WTC11 (cell line): ENCODE results near the gene WNT5A. TPM values are rescaled to one million over a fixed set of nuclear protein-coding genes. Genes with fewer than 3 reads are reported as not detected.

Experiments used
- ATAC-seq: fragments of 200-7000 bp; cut with Tn5 transposase; 2 replicates; pipeline ENCODE4 v1.10.0; 2021; ENCODE audit warnings: mild to moderate bottlenecking, moderate library complexity
- CTCF ChIA-PET: fragments of 300-600 bp; sonication (Branson Sonifier 250); formaldehyde crosslinking; loops from one replicate; lab custom pipeline; 2021; ENCODE audit warnings: antibody characterized with exemption; lab: Charles Lee
- POLR2A ChIA-PET: fragments of 350-600 bp; sonication (Branson Sonifier 250); formaldehyde crosslinking; loops from one replicate; lab custom pipeline; 2021; ENCODE audit warnings: antibody characterized with exemption; lab: Charles Lee
- DNase-seq: peaks from one replicate; pipeline ENCODE4 v3.0.0; 2021; ENCODE audit warnings: low spot score
- H3K27ac Mint-ChIP-seq: 2 replicates; pipeline ENCODE4 v1.8.0; 2021; ENCODE audit warnings: mixed read lengths
- H3K27me3 Mint-ChIP-seq: 2 replicates; pipeline ENCODE4 v1.8.0; 2021; ENCODE audit warnings: low read depth, mild to moderate bottlenecking, moderate library complexity, mixed read lengths
- H3K36me3 Mint-ChIP-seq: 2 replicates; pipeline ENCODE4 v1.8.0; 2021; ENCODE audit warnings: mixed read lengths
- H3K4me1 Mint-ChIP-seq: 2 replicates; pipeline ENCODE4 v1.8.0; 2022; ENCODE audit warnings: mixed read lengths
- H3K4me3 Mint-ChIP-seq: 2 replicates; pipeline ENCODE4 v1.8.0; 2021; ENCODE audit warnings: mild to moderate bottlenecking, moderate library complexity, mixed read lengths
- H3K9me3 Mint-ChIP-seq: 2 replicates; pipeline ENCODE4 v1.8.0; 2021; ENCODE audit warnings: mixed read lengths
- CREM ChIP-seq: sonication (generic); formaldehyde crosslinking; IDR thresholded peaks from 2 replicates; pipeline ENCODE4 v1.8.1; 2022; ENCODE audit warnings: mild to moderate bottlenecking, missing genetic modification reagents, moderate library complexity
- EMX1 ChIP-seq: fragments of 250-450 bp; sonication (Bioruptor Pico); IDR thresholded peaks from 2 replicates; pipeline ENCODE4 v1.8.0; 2021; ENCODE audit warnings: mild to moderate bottlenecking
- ESRRA ChIP-seq: sonication (generic); formaldehyde crosslinking; IDR thresholded peaks from 2 replicates; pipeline ENCODE4 v1.8.1; 2022; ENCODE audit warnings: mild to moderate bottlenecking, missing genetic modification reagents, borderline replicate concordance
- FOXK1 ChIP-seq: sonication (generic); formaldehyde crosslinking; IDR thresholded peaks from 2 replicates; pipeline ENCODE4 v1.8.0; 2022; ENCODE audit warnings: mild to moderate bottlenecking, moderate library complexity, missing genetic modification reagents
- HMGA2 ChIP-seq: fragments of 250-450 bp; sonication (Bioruptor Pico); IDR thresholded peaks from 2 replicates; pipeline ENCODE4 v1.4.0; 2021; ENCODE audit warnings: mild to moderate bottlenecking, moderate library complexity
- JAZF1 ChIP-seq: fragments of 250-450 bp; sonication (Bioruptor Pico); IDR thresholded peaks from 2 replicates; pipeline ENCODE4 v1.9.0; 2021; ENCODE audit warnings: moderate library complexity, mild to moderate bottlenecking, inconsistent platforms
- NFYB ChIP-seq: sonication (generic); formaldehyde crosslinking; conservative IDR thresholded peaks from 2 replicates; pipeline ENCODE4 v1.8.0; 2022; ENCODE audit warnings: low read depth, missing genetic modification reagents
- OVOL2 ChIP-seq: fragments of 250-450 bp; sonication (Bioruptor Pico); IDR thresholded peaks from 2 replicates; pipeline ENCODE4 v1.9.0; 2021; ENCODE audit warnings: mild to moderate bottlenecking, borderline replicate concordance
- RELA ChIP-seq: sonication (generic); formaldehyde crosslinking; IDR thresholded peaks from 2 replicates; pipeline ENCODE4 v1.8.1; 2022; ENCODE audit warnings: missing genetic modification reagents, mild to moderate bottlenecking, borderline replicate concordance
- RORB ChIP-seq: fragments of 250-450 bp; sonication (Bioruptor Pico); IDR thresholded peaks from 2 replicates; pipeline ENCODE4 v1.9.0; 2021; ENCODE audit warnings: mild to moderate bottlenecking
- SMAD4 ChIP-seq: sonication (generic); formaldehyde crosslinking; IDR thresholded peaks from 2 replicates; pipeline ENCODE4 v1.8.0; 2022; ENCODE audit warnings: mild to moderate bottlenecking, missing genetic modification reagents
- SOX15 ChIP-seq: fragments of 250-450 bp; sonication (Bioruptor Pico); IDR thresholded peaks from 2 replicates; pipeline ENCODE4 v1.9.0; 2021; ENCODE audit warnings: mild to moderate bottlenecking
- TEAD1 ChIP-seq: sonication (generic); formaldehyde crosslinking; IDR thresholded peaks from 2 replicates; pipeline ENCODE4 v1.8.0; 2022; ENCODE audit warnings: mild to moderate bottlenecking, missing genetic modification reagents
- ZNF138 ChIP-seq: sonication (generic); formaldehyde crosslinking; conservative IDR thresholded peaks from 2 replicates; pipeline ENCODE4 v1.8.1; 2022; ENCODE audit warnings: mild to moderate bottlenecking, moderate library complexity, missing genetic modification reagents
- total RNA-seq: library from RNA; stranded (reverse); gene quantifications from 3 replicates; pipeline ENCODE4 v1.2.3, GENCODE V29; 2021
- TF ChIP-seq, protein P1 (sequence below): sonication (generic); formaldehyde crosslinking; IDR thresholded peaks from 2 replicates; pipeline ENCODE4 v1.8.0; 2022; ENCODE audit warnings: mild to moderate bottlenecking, missing genetic modification reagents
- TF ChIP-seq, protein P2 (sequence below): fragments of 250-450 bp; sonication (Bioruptor Pico); IDR thresholded peaks from 2 replicates; pipeline ENCODE4 v1.9.0; 2021; ENCODE audit warnings: moderate library complexity, mild to moderate bottlenecking, inconsistent platforms, borderline replicate concordance
- TF ChIP-seq, protein P3 (sequence below): sonication (generic); formaldehyde crosslinking; IDR thresholded peaks from 2 replicates; pipeline ENCODE4 v1.8.1; 2023; ENCODE audit warnings: mild to moderate bottlenecking, missing genetic modification reagents
- TF ChIP-seq, protein P4 (sequence below): sonication (generic); formaldehyde crosslinking; IDR thresholded peaks from 2 replicates; pipeline ENCODE4 v1.8.1; 2022; ENCODE audit warnings: mild to moderate bottlenecking, missing genetic modification reagents, moderate library complexity, borderline replicate concordance
- TF ChIP-seq, protein P5 (sequence below): fragments of 250-450 bp; sonication (Bioruptor Pico); IDR thresholded peaks from 2 replicates; pipeline ENCODE4 v1.9.0; 2021; ENCODE audit warnings: mild to moderate bottlenecking
- TF ChIP-seq, protein P6 (sequence below): sonication (generic); formaldehyde crosslinking; IDR thresholded peaks from 2 replicates; pipeline ENCODE4 v1.8.1; 2023; ENCODE audit warnings: mild to moderate bottlenecking, missing genetic modification reagents, borderline replicate concordance
- TF ChIP-seq, protein P7 (sequence below): sonication (generic); formaldehyde crosslinking; IDR thresholded peaks from 2 replicates; pipeline ENCODE4 v1.8.1; 2022; ENCODE audit warnings: low read depth, missing genetic modification reagents, borderline replicate concordance

WNT5A gene
- total RNA-seq, 1 experiment from 2014 or later = 10.6 TPM

DNA sequence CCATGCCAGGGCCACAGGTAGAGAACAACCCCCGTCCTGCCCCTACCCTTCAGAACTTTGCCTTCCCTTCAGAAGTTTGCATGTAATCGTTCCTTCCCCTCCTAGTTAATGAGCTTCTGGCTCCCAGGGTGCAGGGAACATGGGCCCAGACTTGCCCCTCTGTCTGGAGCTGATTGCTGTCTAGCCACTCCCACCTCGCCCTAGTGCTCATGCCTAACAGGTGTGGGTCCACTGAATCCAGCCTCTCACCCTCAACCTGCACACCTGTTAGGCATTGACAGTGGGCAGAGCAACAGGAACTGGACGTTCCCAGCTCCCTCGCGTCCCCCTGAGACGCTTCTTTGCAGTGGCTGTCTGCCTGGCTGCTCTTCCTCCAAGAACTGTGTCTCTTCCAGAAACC is 40.3 kb downstream of the WNT5A start:
- H3K4me3 Mint-ChIP-seq = no peak overlapping the region
- no peak for ATAC-seq
- ChIA-PET POLR2A (no interaction called here), CTCF (no interaction called here)
- no peaks in the 10 kb centered on the region for H3K9me3 Mint-ChIP-seq
- H3K27me3 Mint-ChIP-seq = no peaks in the 10 kb centered on the region; the same call in 1 of the 2 replicates
- H3K27ac Mint-ChIP-seq = no peak overlapping the region
- no peak for TF ChIP-seq TEAD1 (CRISPR knock-in tag)
- TF ChIP-seq NFYB (CRISPR knock-in tag) = no peak
- no peak for TF ChIP-seq SOX15 (CRISPR knock-in tag)
- TF ChIP-seq HMGA2 (CRISPR knock-in tag) = no peak
- TF ChIP-seq SMAD4 (CRISPR knock-in tag) = no peak
- TF ChIP-seq, protein P1, sequence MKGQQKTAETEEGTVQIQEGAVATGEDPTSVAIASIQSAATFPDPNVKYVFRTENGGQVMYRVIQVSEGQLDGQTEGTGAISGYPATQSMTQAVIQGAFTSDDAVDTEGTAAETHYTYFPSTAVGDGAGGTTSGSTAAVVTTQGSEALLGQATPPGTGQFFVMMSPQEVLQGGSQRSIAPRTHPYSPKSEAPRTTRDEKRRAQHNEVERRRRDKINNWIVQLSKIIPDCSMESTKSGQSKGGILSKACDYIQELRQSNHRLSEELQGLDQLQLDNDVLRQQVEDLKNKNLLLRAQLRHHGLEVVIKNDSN (CRISPR knock-in tag) = no peak
- no peak for DNase-seq
- H3K4me1 Mint-ChIP-seq = peaks cover 6% of the 10 kb centered on the region; the same call in 1 of the 2 replicates
- no peaks in the 10 kb centered on the region for H3K36me3 Mint-ChIP-seq

DNA sequence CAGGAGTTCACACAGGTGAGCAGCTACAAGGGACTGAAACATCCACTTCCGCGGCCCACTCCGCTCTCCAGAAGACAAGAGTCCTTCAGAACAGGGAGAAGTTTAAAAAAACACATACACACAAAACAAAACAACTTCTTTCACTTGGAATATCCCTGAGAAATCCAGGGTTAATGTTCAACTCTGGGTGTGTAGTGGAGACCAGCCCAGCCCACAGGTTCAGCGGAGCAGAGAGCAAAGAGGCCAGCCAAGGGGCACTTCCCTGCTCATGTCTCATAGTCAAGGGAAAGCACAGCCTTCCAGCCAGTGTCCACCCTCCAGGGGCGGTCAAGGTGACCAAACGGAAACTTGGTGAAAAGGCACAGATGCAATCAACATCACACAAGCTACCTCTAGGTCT is 41.6 kb downstream of the WNT5A start:
- H3K27ac Mint-ChIP-seq = no peak overlapping the region
- POLR2A ChIA-PET = no interaction called here
- no peak for ATAC-seq

DNA sequence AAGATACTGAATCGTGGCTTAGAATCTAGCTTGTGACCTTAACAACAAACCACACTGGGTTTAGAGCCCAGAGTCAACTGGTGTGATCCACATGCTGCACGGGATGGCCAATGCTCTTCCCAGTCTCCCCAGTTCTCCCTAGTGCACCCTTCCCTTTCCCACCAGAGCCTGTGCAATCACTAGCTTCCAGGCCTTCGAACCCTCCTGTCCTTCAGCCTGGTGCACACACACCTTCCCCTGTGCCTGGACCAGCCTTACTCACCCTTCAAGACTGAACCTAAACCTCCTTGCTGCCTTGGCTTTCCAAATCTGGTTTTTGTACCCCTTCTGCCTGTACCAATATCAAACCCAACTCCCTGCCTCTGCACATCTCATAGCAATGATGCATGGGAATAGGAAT is 43.8 kb downstream of the WNT5A start:
- H3K9me3 Mint-ChIP-seq = no peaks in the 10 kb centered on the region
- ATAC-seq = no peak
- POLR2A ChIA-PET = no interaction called here
- H3K4me3 Mint-ChIP-seq = no peak overlapping the region
- H3K27me3 Mint-ChIP-seq = no peaks in the 10 kb centered on the region; the same call in 1 of the 2 replicates
- DNase-seq = no peak
- H3K4me1 Mint-ChIP-seq = peaks cover 6% of the 10 kb centered on the region; the same call in 1 of the 2 replicates
- CTCF ChIA-PET = no interaction called here
- H3K27ac Mint-ChIP-seq = no peak overlapping the region
- H3K36me3 Mint-ChIP-seq = no peaks in the 10 kb centered on the region
- TF ChIP-seq FOXK1 (no peak), RORB (no peak), ZNF138 (no peak), OVOL2 (CRISPR knock-in tag) (no peak)
- TF ChIP-seq, protein P2, sequence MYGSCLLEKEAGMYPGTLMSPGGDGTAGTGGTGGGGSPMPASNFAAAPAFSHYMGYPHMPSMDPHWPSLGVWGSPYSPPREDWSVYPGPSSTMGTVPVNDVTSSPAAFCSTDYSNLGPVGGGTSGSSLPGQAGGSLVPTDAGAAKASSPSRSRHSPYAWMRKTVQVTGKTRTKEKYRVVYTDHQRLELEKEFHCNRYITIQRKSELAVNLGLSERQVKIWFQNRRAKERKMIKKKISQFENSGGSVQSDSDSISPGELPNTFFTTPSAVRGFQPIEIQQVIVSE (CRISPR knock-in tag) = no peak
- TF ChIP-seq, protein P3, sequence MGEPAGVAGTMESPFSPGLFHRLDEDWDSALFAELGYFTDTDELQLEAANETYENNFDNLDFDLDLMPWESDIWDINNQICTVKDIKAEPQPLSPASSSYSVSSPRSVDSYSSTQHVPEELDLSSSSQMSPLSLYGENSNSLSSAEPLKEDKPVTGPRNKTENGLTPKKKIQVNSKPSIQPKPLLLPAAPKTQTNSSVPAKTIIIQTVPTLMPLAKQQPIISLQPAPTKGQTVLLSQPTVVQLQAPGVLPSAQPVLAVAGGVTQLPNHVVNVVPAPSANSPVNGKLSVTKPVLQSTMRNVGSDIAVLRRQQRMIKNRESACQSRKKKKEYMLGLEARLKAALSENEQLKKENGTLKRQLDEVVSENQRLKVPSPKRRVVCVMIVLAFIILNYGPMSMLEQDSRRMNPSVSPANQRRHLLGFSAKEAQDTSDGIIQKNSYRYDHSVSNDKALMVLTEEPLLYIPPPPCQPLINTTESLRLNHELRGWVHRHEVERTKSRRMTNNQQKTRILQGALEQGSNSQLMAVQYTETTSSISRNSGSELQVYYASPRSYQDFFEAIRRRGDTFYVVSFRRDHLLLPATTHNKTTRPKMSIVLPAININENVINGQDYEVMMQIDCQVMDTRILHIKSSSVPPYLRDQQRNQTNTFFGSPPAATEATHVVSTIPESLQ (CRISPR knock-in tag) = no peak
- TF ChIP-seq, protein P4, sequence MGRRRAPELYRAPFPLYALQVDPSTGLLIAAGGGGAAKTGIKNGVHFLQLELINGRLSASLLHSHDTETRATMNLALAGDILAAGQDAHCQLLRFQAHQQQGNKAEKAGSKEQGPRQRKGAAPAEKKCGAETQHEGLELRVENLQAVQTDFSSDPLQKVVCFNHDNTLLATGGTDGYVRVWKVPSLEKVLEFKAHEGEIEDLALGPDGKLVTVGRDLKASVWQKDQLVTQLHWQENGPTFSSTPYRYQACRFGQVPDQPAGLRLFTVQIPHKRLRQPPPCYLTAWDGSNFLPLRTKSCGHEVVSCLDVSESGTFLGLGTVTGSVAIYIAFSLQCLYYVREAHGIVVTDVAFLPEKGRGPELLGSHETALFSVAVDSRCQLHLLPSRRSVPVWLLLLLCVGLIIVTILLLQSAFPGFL = no peak
- TF ChIP-seq, protein P5, sequence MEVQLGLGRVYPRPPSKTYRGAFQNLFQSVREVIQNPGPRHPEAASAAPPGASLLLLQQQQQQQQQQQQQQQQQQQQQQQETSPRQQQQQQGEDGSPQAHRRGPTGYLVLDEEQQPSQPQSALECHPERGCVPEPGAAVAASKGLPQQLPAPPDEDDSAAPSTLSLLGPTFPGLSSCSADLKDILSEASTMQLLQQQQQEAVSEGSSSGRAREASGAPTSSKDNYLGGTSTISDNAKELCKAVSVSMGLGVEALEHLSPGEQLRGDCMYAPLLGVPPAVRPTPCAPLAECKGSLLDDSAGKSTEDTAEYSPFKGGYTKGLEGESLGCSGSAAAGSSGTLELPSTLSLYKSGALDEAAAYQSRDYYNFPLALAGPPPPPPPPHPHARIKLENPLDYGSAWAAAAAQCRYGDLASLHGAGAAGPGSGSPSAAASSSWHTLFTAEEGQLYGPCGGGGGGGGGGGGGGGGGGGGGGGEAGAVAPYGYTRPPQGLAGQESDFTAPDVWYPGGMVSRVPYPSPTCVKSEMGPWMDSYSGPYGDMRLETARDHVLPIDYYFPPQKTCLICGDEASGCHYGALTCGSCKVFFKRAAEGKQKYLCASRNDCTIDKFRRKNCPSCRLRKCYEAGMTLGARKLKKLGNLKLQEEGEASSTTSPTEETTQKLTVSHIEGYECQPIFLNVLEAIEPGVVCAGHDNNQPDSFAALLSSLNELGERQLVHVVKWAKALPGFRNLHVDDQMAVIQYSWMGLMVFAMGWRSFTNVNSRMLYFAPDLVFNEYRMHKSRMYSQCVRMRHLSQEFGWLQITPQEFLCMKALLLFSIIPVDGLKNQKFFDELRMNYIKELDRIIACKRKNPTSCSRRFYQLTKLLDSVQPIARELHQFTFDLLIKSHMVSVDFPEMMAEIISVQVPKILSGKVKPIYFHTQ (CRISPR knock-in tag) = no peak

More for the DNA sequence above, 41.6 kb downstream of the WNT5A start:
- H3K4me3 Mint-ChIP-seq = no peak overlapping the region
- CTCF ChIA-PET = no interaction called here
- no peaks in the 10 kb centered on the region for H3K9me3 Mint-ChIP-seq
- H3K27me3 Mint-ChIP-seq = no peaks in the 10 kb centered on the region; the same call in 1 of the 2 replicates
- no peaks in the 10 kb centered on the region for H3K36me3 Mint-ChIP-seq
- TF ChIP-seq CREM = no peak
- TF ChIP-seq JAZF1 = no peak
- TF ChIP-seq RELA (CRISPR knock-in tag) = no peak
- TF ChIP-seq, protein P6, sequence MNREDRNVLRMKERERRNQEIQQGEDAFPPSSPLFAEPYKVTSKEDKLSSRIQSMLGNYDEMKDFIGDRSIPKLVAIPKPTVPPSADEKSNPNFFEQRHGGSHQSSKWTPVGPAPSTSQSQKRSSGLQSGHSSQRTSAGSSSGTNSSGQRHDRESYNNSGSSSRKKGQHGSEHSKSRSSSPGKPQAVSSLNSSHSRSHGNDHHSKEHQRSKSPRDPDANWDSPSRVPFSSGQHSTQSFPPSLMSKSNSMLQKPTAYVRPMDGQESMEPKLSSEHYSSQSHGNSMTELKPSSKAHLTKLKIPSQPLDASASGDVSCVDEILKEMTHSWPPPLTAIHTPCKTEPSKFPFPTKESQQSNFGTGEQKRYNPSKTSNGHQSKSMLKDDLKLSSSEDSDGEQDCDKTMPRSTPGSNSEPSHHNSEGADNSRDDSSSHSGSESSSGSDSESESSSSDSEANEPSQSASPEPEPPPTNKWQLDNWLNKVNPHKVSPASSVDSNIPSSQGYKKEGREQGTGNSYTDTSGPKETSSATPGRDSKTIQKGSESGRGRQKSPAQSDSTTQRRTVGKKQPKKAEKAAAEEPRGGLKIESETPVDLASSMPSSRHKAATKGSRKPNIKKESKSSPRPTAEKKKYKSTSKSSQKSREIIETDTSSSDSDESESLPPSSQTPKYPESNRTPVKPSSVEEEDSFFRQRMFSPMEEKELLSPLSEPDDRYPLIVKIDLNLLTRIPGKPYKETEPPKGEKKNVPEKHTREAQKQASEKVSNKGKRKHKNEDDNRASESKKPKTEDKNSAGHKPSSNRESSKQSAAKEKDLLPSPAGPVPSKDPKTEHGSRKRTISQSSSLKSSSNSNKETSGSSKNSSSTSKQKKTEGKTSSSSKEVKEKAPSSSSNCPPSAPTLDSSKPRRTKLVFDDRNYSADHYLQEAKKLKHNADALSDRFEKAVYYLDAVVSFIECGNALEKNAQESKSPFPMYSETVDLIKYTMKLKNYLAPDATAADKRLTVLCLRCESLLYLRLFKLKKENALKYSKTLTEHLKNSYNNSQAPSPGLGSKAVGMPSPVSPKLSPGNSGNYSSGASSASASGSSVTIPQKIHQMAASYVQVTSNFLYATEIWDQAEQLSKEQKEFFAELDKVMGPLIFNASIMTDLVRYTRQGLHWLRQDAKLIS (CRISPR knock-in tag) = no peak
- TF ChIP-seq EMX1 = no peak
- TF ChIP-seq ESRRA (CRISPR knock-in tag) = no peak
- TF ChIP-seq, protein P7, sequence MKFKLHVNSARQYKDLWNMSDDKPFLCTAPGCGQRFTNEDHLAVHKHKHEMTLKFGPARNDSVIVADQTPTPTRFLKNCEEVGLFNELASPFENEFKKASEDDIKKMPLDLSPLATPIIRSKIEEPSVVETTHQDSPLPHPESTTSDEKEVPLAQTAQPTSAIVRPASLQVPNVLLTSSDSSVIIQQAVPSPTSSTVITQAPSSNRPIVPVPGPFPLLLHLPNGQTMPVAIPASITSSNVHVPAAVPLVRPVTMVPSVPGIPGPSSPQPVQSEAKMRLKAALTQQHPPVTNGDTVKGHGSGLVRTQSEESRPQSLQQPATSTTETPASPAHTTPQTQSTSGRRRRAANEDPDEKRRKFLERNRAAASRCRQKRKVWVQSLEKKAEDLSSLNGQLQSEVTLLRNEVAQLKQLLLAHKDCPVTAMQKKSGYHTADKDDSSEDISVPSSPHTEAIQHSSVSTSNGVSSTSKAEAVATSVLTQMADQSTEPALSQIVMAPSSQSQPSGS (CRISPR knock-in tag) = no peak
- peaks cover 6% of the 10 kb centered on the region; the same call in 1 of the 2 replicates for H3K4me1 Mint-ChIP-seq
- DNase-seq = no peak
